VCaP (cell line): ENCODE data around the gene ZNF462.

Source experiments
- H3K27ac ChIP-seq: fragments of 450-650 bp; 2 replicates; pipeline ENCODE4 v1.5.1; 2017
- CTCF ChIP-seq: fragments of 450-650 bp; conservative IDR thresholded peaks from 2 replicates; pipeline ENCODE4 v1.5.1; 2017; ENCODE audit warnings: mild to moderate bottlenecking, moderate library complexity

The ZNF462 gene

GRCh38 chr9:107049803-107050184 is 186.8 kb downstream of the ZNF462 start:
- H3K27ac ChIP-seq, result no peak overlapping the region
- no peak for TF ChIP-seq CTCF

- H3K27ac ChIP-seq, result no peak overlapping the region
- no peak for TF ChIP-seq CTCF
These were observed 188.4 kb downstream of the ZNF462 start for GRCh38 chr9:107051392-107051791.

- no peak for TF ChIP-seq CTCF
- no peak overlapping the region for H3K27ac ChIP-seq
These were observed 191.2 kb downstream of the ZNF462 start for GRCh38 chr9:107054146-107054545.

GRCh38 chr9:107059220-107059619 is 196.3 kb downstream of the ZNF462 start:
- H3K27ac ChIP-seq, result no peak overlapping the region
- TF ChIP-seq CTCF, result no peak

GRCh38 chr9:107060062-107060461 is 197.1 kb downstream of the ZNF462 start:
- TF ChIP-seq CTCF, result no peak
- H3K27ac ChIP-seq, result no peak overlapping the region
